H1 (cell line): ENCODE measurements around the gene SEZ6. TPM values are rescaled to one million over a fixed set of nuclear protein-coding genes. Genes with fewer than 3 reads are reported as not detected.

Experiments
- CBX8 ChIP-seq: fragments of 300-800, 300-1000 bp; sonication (generic); IDR thresholded peaks from 2 replicates; pipeline ENCODE4 v1.7.1; 2016; ENCODE audit warnings: low read depth, low read length, borderline replicate concordance
- CHD7 ChIP-seq: fragments of 300-600 bp; sonication (generic); IDR thresholded peaks from 2 replicates; pipeline ENCODE4 v1.7.1; 2012; ENCODE audit warnings: low read length, moderate library complexity, mild to moderate bottlenecking, inconsistent platforms; ENCODE audit not compliant: insufficient replicate concordance
- CTCF ChIP-seq, 3 experiments: IDR thresholded peaks; 1 replicate in 2 of 3; 2 replicates in 1 of 3; pipeline versions ENCODE4 v1.5.1 to v1.6.1; 2011; ENCODE audit warnings: low read length in 3 of 3, mild to moderate bottlenecking in 3 of 3, inconsistent platforms in 2 of 3, low read depth in 1 of 3, moderate library complexity in 1 of 3; ENCODE audit not compliant: insufficient read depth in 1 of 3; ENCODE audit errors: control extremely low read depth in 1 of 3
- EP300 ChIP-seq, 2 experiments: IDR thresholded peaks; 1 replicate in 1 of 2; 2 replicates in 1 of 2; pipeline ENCODE4 v1.6.1; 2011 to 2012; ENCODE audit warnings: low read depth in 2 of 2, low read length in 2 of 2, mild to moderate bottlenecking in 2 of 2, borderline replicate concordance in 1 of 2, inconsistent platforms in 1 of 2, moderate library complexity in 1 of 2
- HDAC2 ChIP-seq, 2 experiments: fragments of 300-600 bp in 1 of 2; sonication (generic) in 1 of 2; IDR thresholded peaks; 2 replicates each; pipeline ENCODE4 v1.6.1; 2011 to 2012; ENCODE audit warnings: low read depth in 2 of 2, low read length in 2 of 2, mild to moderate bottlenecking in 2 of 2, moderate library complexity in 2 of 2, borderline replicate concordance in 1 of 2, inconsistent platforms in 1 of 2
- KDM4A ChIP-seq: IDR thresholded peaks from one replicate; pipeline ENCODE4 v1.7.1; 2012; ENCODE audit warnings: low read depth, mild to moderate bottlenecking, moderate library complexity, low read length, inconsistent platforms; ENCODE audit not compliant: severe bottlenecking
- SP4 ChIP-seq: IDR thresholded peaks from 2 replicates; pipeline ENCODE4 v1.6.1; 2012; ENCODE audit warnings: low read length, inconsistent platforms
- TEAD4 ChIP-seq: IDR thresholded peaks from 2 replicates; pipeline ENCODE4 v1.6.1; 2012; ENCODE audit warnings: low read depth, low read length, inconsistent platforms, mixed read lengths
- polyA plus RNA-seq, 7 experiments: library from polyadenylated mRNA; depleted of rRNA in 3 of 7; stranded (reverse) in 5 of 7; unstranded in 2 of 7; fragments of >200 nt in 5 of 7; fragments of 200-250 nt in 2 of 7; gene quantifications; 1 replicate in 5 of 7; 2 replicates in 1 of 7; 4 replicates in 1 of 7; pipeline versions ENCODE4 v1.2.1 to v1.2.3, GENCODE V29; 2011 to 2013; ENCODE audit warnings: missing spikeins in 2 of 7, mixed read lengths in 2 of 7
- total RNA-seq: library from RNA; stranded (reverse); fragmentation: NEBNext Ultra II Directional; extraction: Animal tissue kit (Norgen Biotek cat#: 25700); gene quantifications from 2 replicates; pipeline ENCODE4 v1.2.1, GENCODE V29; 2021

The SEZ6 gene
- total and polyA plus RNA-seq, 2 of the 8 experiments (the other 6 are each of a cell fraction or from before 2014, with no cell fraction given) = 6.9 to 16.1 TPM

- TF ChIP-seq CHD7 = no peak
- TF ChIP-seq SP4 = no peak
- no peak for TF ChIP-seq EP300 (IDR thresholded peaks at IDR 0.05; ENCODE audit: borderline replicate concordance in 1 of 2, low read depth in 2 of 2, low read length in 2 of 2)
- no peak for TF ChIP-seq TEAD4
- TF ChIP-seq CTCF (IDR thresholded peaks at IDR 0.05; ENCODE audit: control extremely low read depth in 1 of 3, insufficient read depth in 1 of 3, low read depth in 1 of 3, low read length in 3 of 3) = no peak
- TF ChIP-seq KDM4A = no peak
- no peak for TF ChIP-seq CBX8
- no peak for TF ChIP-seq HDAC2 (IDR thresholded peaks at IDR 0.05; ENCODE audit: borderline replicate concordance in 1 of 2, low read depth in 2 of 2, low read length in 2 of 2)
Measured at GRCh38 chr17:28944343-28944742, 61.5 kb downstream of the SEZ6 start (continued).
